Activated T-cell treated with anti-CD3 and anti-CD28 coated beads, Interleukin-2, amount 50 U/mL, for 4 hours (primary cell): Measurements from ENCODE around the gene SOST. TPM values are rescaled to one million over a fixed set of nuclear protein-coding genes. Genes with fewer than 3 reads are reported as not detected.

Experiments
- ATAC-seq, 2 donors: fragments of 200-7000 bp; cut with Tn5 transposase; one replicate each; pipeline ENCODE4 v1.10.0; 2021
- DNase-seq: peaks from one replicate; pipeline ENCODE4 v3.0.0-alpha.2; 2020
- H3K27me3 Mint-ChIP-seq: one replicate; pipeline ENCODE4 v1.8.0; 2021; ENCODE audit warnings: low read depth, mixed read lengths
- H3K36me3 Mint-ChIP-seq: one replicate; pipeline ENCODE4 v1.8.0; 2022; ENCODE audit warnings: mixed read lengths; ENCODE audit not compliant: insufficient read depth
- H3K4me1 Mint-ChIP-seq: one replicate; pipeline ENCODE4 v1.8.0; 2021; ENCODE audit warnings: low read depth, mixed read lengths
- H3K4me3 Mint-ChIP-seq: one replicate; pipeline ENCODE4 v1.8.0; 2021; ENCODE audit warnings: mild to moderate bottlenecking, moderate library complexity, mixed read lengths
- H3K9me3 Mint-ChIP-seq: one replicate; pipeline ENCODE4 v1.8.0; 2021; ENCODE audit warnings: mixed read lengths
- total RNA-seq, 3 donors: library from RNA; stranded (reverse); gene quantifications; one replicate each; pipeline ENCODE4 v1.2.1, GENCODE V29; 2021

The SOST gene
- total RNA-seq, 3 donors from 2014 or later: not detected

DNA sequence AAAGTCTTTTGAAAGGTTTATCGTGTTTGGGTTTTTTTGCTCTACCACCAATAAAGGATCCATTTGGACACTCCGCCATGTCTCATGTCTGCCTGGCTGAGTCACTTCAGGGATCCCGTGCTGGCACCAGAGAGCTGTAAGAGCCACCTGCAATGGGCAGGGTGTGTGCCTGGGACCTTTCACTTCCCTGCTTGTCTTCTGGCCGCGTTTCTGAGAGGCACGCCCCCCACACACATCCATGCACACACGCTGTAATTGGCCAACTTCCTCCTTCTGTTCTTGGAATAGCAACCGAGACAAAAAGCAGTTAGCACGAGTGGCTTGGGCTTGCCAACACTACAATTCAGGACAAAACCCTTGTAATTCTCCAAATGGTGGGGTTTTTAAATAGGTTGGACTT, 9.8 kb upstream of the SOST start:
- Mint-ChIP-seq H3K4me1 (peaks cover 2% of the 10 kb centered on the region), H3K36me3 (peaks cover 14% of the 10 kb centered on the region), H3K27me3 (no peaks in the 10 kb centered on the region), H3K9me3 (no peaks in the 10 kb centered on the region), H3K4me3 (no peak overlapping the region)
- DNase-seq: no peak
- no peak for ATAC-seq

DNA sequence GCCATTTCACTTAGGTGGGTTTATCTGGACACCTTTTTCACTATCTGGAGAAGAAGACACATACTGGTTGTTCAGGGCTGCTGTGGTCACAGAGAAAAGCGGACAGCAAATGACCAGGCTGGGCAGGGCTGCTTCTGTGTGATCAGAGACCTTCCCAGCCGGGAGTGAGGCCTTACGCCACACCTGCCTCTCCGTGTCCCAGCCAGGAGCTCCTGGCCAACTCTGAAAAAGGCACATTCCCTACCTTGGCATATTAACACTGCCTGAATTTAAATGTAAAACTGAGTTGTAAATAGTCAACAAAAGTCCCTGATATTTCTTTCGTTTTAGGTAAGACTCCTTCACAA, 9.1 kb upstream of the SOST start:
- H3K9me3 Mint-ChIP-seq: no peaks in the 10 kb centered on the region
- H3K36me3 Mint-ChIP-seq: peaks cover 13% of the 10 kb centered on the region
- no peaks in the 10 kb centered on the region for H3K27me3 Mint-ChIP-seq
- no peak overlapping the region for H3K4me3 Mint-ChIP-seq
- peaks cover 2% of the 10 kb centered on the region for H3K4me1 Mint-ChIP-seq
- no peak for DNase-seq
- ATAC-seq: no peak

DNA sequence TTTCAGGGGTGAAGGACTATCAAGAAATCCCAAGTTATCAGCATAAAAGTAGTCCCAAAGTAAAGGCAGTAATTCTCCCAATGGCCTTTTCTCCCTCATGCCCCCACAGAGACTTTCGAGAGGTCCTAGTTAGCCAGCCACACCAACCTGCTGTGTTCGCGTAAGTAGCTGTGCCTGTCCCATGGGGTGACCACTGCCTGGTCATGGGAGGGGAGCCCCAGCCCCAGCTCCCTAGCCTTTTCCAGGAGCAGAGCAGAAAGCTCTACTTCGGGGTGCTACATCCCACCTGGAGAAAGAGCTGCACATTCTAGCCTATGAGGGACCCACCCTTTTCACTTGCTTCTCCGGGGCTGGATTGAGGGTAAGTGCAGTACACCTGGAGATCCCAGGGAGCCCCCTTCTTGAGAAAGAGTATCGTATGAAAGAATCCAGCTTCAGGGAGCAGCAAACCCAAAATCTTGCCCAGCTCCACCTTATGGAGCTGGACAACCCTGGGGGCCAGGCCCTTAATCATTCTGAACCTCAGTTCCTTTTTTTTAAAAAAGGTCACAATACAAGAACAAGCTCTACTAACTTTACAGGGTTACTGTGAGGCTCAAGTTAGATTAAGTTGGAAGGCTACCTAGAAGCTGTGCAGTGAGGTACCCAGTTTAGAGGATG, 8.6 kb upstream of the SOST start:
- Mint-ChIP-seq H3K36me3 (peaks cover 8% of the 10 kb centered on the region), H3K27me3 (no peaks in the 10 kb centered on the region), H3K4me1 (no peaks in the 10 kb centered on the region), H3K9me3 (no peaks in the 10 kb centered on the region), H3K4me3 (no peak overlapping the region)
- DNase-seq (no peak), ATAC-seq (no peak)

DNA sequence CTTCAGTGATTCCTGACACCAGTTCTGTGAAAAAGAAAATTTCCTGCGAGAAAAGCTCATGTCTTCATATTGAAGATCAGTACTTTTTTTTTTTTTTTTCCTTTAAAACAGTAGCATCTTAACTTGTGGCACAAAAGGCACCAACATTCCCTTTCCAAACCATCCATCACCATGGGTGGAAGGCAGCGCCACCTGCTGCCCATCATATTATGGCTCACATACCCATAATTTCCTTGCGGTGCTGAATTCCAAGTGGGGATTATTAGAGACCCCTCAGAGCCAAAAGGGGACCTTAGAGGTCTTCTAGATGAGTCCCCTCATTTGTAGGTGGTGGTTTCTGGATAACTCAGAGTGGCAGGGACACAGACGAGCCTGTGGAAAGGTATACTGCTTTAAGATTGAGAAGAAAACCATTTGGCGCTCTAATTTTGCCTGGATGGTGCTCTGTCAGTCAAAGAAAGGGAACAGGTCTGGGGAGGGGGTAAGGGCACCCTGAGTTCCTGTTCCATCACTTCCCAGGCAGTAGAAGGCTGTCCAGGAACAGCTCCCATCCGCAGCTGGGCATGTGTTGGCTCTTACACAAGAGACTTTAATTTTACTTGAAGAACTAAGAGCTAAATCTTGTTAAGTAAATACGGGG, 7.9 kb upstream of the SOST start:
- Mint-ChIP-seq H3K9me3 (no peaks in the 10 kb centered on the region), H3K27me3 (no peaks in the 10 kb centered on the region)
- no peak for ATAC-seq

DNA sequence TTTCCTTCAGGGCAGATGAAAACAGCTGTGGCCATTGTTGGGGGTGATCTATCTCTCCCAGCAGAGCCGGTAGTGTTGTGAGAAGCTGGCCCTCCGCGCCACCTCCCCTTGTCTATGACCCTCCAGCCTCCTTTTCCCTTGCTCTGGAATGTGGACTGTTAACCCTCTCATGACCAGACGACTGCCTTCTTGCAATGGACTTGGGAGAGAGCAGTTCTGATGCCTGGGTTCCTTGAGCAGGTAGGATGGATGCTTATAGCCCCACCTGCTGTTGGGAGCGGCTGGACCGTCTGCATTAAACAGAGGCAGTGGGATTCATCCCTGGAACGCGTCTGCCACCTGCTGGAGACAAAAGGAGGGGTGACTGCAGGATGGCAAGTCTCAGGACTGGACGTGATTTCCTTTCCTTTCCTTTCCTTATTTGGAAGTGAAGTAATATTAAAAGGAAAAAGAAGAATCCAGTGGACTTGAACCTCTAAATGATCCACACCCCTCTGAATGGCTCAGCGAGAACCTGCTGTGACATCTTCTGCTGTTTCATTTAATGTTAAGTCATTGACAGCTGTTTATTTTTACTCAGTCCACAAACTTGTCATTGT, 1.8 kb upstream of the SOST start:
- no peaks in the 10 kb centered on the region for H3K4me1 Mint-ChIP-seq
- peak; percentile 89 for DNase-seq
- H3K27me3 Mint-ChIP-seq: peaks cover 22% of the 10 kb centered on the region
- peak; percentile 89 to 94 for ATAC-seq
- no peaks in the 10 kb centered on the region for H3K9me3 Mint-ChIP-seq
- no peak overlapping the region for H3K4me3 Mint-ChIP-seq
- H3K36me3 Mint-ChIP-seq: no peaks in the 10 kb centered on the region

More for the DNA sequence above, 7.9 kb upstream of the SOST start:
- no peaks in the 10 kb centered on the region for H3K4me1 Mint-ChIP-seq
- peaks cover 4% of the 10 kb centered on the region for H3K36me3 Mint-ChIP-seq
- H3K4me3 Mint-ChIP-seq: no peak overlapping the region
- peak; percentile 55 for DNase-seq

DNA sequence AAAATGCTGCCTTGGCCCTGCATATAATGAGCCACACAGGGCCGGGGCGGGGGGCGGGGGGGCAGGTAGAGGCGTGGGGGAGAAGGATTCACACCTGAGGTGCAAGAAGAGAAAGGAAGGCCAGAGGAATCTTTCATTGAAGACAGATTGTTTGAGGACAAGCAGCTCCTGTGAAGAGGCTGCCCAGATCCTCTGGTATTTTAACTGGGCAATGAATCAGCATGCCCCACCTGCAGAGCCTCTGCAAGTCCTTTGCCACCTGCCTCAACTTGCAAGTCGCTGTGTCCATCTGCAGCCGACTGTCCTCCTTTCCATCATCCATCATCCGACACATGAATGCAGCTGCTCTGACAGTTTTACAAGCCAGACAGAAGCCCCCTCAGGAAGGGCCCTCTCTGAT, 1.2 kb upstream of the SOST start:
- peaks cover 22% of the 10 kb centered on the region for H3K27me3 Mint-ChIP-seq
- DNase-seq: no peak
- no peak for ATAC-seq
- no peaks in the 10 kb centered on the region for H3K4me1 Mint-ChIP-seq
- no peak overlapping the region for H3K4me3 Mint-ChIP-seq
- H3K36me3 Mint-ChIP-seq: no peaks in the 10 kb centered on the region
- H3K9me3 Mint-ChIP-seq: no peaks in the 10 kb centered on the region

DNA sequence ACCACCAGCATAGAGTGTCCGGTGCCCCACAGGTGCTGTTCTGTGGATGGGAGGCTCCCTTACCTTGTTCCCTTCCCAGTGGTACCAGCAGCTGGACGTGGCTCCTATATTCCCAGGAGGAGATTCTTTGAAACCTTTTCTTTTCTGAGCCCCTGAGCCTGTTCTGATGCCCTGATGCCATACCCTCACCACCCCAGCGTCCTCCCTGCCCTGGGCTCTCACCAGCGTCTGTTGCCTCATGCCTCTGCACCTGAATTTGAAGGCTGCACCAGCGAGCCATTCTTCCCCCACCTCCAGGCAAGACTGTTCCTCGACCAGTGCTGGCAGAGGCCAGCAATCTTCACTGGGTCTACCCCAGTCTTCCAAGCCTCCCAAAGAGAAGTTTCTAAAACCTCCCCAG, 505 bp downstream of the SOST start:
- no peak overlapping the region for H3K4me3 Mint-ChIP-seq
- DNase-seq (no peak), ATAC-seq (no peak)
- H3K36me3 Mint-ChIP-seq: no peaks in the 10 kb centered on the region
- peaks cover 32% of the 10 kb centered on the region for H3K27me3 Mint-ChIP-seq
- peaks cover 4% of the 10 kb centered on the region for H3K4me1 Mint-ChIP-seq
- no peaks in the 10 kb centered on the region for H3K9me3 Mint-ChIP-seq

DNA sequence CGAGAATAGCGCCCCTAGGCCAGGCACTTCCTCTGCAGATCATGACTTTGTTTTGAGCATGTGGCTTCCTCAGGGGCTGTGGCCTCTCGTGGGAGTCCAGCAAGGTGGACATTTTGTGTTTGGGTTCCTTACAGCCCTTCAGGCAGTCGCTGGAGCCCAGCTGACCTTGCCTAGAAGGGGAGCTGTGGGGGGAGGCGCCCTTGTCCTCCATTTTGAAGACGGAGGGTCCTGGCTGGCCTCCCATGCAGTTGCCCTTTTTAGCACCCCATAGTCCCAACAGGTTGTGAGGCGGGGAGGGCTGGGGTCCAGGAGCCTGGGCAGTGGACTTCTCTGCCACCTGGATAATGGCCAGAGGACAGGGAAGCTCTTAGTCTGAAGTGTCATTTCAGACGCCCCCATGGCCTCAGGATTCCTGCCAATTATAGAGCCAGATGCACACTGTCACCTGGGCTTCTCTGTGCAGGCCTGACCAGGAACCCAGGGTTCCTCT, 1.4 kb downstream of the SOST start:
- Mint-ChIP-seq H3K9me3 (no peaks in the 10 kb centered on the region), H3K36me3 (no peaks in the 10 kb centered on the region), H3K27me3 (peaks cover 41% of the 10 kb centered on the region), H3K4me1 (peaks cover 4% of the 10 kb centered on the region), H3K4me3 (no peak overlapping the region)
- no peak for ATAC-seq
- DNase-seq: no peak

DNA sequence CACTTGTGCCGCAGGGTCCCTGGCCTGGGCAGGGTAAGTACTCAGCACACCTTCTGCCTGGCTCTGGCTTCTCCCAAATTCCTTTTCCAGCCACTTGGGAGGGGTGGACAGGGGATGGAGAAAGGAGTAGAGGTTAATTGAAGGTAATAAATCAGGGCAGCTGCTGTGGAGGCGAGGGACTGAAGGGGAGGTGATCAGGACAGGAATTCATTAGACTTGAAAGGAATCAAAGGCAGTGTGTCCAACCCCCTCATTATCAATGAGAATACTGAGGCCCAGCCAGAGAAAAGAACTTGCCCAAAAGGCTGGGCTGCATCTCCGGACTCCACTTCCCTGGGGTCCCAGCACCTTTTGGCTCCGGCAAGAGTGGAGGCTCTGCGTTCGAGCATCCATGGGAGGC, 2.4 kb downstream of the SOST start:
- ATAC-seq: no peak
- Mint-ChIP-seq H3K9me3 (no peaks in the 10 kb centered on the region), H3K4me1 (peaks cover 4% of the 10 kb centered on the region), H3K36me3 (no peaks in the 10 kb centered on the region), H3K4me3 (no peak overlapping the region), H3K27me3 (peaks cover 46% of the 10 kb centered on the region)
- no peak for DNase-seq

DNA sequence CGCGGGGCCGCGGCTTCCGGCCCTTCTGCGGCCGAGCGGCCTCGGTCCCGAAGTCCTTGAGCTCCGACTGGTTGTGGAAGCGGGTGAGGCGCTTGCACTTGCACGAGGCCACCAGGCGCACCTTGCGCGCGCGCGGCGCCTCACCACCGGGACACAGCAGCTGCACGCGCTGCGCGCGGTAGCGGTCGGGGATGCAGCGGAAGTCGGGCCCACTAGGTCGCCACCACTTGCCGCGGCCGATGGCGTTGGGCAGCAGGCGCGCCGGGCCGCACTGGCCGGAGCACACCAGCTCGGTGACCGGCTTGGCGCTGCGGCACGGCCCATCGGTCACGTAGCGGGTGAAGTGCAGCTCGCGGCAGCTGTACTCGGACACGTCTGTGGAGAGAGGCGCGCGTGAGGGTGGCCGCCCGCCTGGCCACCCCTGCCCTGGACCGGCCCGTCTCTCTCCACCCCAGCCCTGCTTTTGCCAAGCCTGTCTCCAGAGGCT, 3.2 kb downstream of the SOST start:
- peak in 1 of 2 donors; percentile 57 for ATAC-seq

DNA sequence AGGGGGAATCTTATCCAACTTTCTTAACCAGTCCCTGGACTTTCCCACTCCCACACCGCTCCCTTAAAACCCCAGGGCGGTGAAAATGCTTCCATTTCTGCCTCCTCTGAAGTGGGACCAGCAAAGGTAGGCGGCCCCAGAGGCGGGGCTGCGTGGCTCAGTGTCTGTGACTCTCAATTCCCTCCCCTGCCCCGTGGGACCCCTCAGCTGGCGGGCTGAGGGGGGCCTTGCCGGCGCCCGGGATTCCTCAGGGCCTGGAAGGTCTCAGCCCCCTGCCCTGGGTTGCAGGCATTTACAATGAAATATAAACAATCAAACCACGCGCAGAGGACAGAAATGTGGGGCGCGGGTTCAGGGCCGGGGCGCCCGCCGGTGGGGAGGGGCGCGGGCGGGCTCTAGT, 3.6 kb downstream of the SOST start:
- peaks cover 4% of the 10 kb centered on the region for H3K4me1 Mint-ChIP-seq
- ATAC-seq (no peak), DNase-seq (no peak)
- no peaks in the 10 kb centered on the region for H3K9me3 Mint-ChIP-seq
- H3K36me3 Mint-ChIP-seq: no peaks in the 10 kb centered on the region
- peaks cover 54% of the 10 kb centered on the region for H3K27me3 Mint-ChIP-seq
- no peak overlapping the region for H3K4me3 Mint-ChIP-seq

More for the DNA sequence above, 3.2 kb downstream of the SOST start:
- DNase-seq: no peak
- Mint-ChIP-seq H3K9me3 (no peaks in the 10 kb centered on the region), H3K27me3 (peaks cover 49% of the 10 kb centered on the region), H3K36me3 (no peaks in the 10 kb centered on the region), H3K4me1 (peaks cover 4% of the 10 kb centered on the region), H3K4me3 (no peak overlapping the region)

DNA sequence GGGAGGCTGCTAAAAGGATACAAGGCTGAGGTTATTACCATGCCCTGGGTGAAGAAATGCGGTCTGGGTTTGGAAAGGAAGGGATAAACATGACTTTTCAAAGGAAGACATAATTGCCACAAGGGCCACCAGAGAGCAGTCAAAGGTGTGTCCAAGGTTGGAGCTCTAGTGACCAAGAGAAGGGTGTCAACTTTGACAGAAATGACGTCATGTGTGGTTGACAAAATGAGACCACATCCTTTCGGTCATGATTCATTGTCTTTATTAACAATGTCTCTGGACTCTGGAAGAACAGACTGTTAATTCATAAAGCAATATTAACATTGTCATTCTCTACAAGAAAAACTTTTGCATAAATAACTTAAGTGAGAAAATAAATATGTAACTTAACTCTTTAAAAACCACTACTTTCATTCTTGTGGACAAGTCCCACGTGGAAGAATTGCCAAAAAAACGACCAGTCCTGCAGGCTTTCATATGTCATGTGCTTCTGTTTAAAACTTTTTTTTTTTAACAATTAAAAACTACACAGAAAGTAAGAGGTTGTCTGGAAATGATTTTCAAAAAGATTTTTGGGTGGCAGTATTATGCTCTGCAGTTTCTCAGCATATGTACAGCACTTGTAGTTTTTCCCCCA, 5.0 kb downstream of the SOST start:
- DNase-seq (no peak), ATAC-seq (no peak)
- Mint-ChIP-seq H3K9me3 (no peaks in the 10 kb centered on the region), H3K27me3 (peaks cover 56% of the 10 kb centered on the region), H3K4me3 (no peak overlapping the region), H3K4me1 (peaks cover 4% of the 10 kb centered on the region), H3K36me3 (no peaks in the 10 kb centered on the region)

DNA sequence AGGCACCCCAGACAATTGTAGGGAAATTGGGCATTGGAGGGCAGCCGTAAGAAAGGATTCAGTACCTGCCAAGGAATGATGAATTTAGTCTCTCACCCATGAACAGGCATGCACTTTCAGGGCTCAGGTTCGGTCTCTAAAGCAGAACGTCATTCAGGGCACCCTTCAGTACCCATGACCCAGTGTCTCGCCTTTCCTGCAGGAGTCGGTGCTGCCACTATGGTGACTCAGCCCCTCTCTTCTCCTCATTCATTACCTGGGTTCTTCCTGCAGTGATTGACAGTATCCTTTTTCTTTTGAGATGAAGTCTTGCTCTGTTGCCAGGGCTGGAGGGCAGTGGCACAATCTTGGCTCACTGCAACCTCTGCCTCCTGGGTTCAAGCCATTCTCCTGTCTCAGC, 8.4 kb downstream of the SOST start:
- no peaks in the 10 kb centered on the region for H3K9me3 Mint-ChIP-seq
- no peaks in the 10 kb centered on the region for H3K36me3 Mint-ChIP-seq
- H3K4me3 Mint-ChIP-seq: no peak overlapping the region
- DNase-seq (no peak), ATAC-seq (no peak)
- peaks cover 4% of the 10 kb centered on the region for H3K4me1 Mint-ChIP-seq
- peaks cover 57% of the 10 kb centered on the region for H3K27me3 Mint-ChIP-seq

DNA sequence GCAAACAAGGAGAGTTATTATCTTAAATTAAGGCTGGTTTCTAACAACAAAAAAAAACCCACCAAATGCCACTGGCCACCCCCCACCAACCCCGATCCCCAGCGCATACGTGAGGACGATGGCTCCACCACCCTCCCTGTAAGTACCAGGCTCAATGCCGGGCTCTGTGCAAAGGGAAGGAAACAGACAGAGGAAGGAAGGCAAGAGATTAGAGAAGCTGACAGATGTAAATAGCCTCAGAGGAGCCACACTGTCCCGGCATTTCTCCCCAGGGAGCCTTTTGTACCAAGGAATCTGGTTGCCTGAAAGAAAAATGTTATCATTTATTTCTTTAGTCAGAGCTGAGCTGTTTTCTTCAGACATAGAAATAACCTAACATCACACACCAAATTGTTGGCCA, 13.1 kb downstream of the SOST start:
- Mint-ChIP-seq H3K4me1 (no peaks in the 10 kb centered on the region), H3K36me3 (no peaks in the 10 kb centered on the region), H3K27me3 (peaks cover 55% of the 10 kb centered on the region), H3K9me3 (no peaks in the 10 kb centered on the region), H3K4me3 (no peak overlapping the region)
- DNase-seq (no peak), ATAC-seq (no peak)
